Measurements from ENCODE around the gene SCNM1. TPM values are rescaled to one million over a fixed set of nuclear protein-coding genes. Genes with fewer than 3 reads are reported as not detected.

Gene SCNM1
- total RNA-seq, 2 donors from 2014 or later: 16.2 to 28.0 TPM

GRCh38 chr1:151143057-151143435 lies 22.9 kb upstream of the SCNM1 start:
- intact Hi-C loops (cut with DNase I): no loop called here
- WGBS, 2 donors: 75 to 85% methylated on average over 6 to 7 of the region's 7 CpGs
- Histone ChIP-seq H3K9me3 (no peaks in the 10 kb centered on the region), H3K4me1 (peaks cover 21% of the 10 kb centered on the region), H3K36me3 (replicated peaks in 1 of 2; ENCODE audit: insufficient read depth in 1 of 2, low read depth in 2 of 2) (no peaks in the 10 kb centered on the region), H3K27me3 (no peaks in the 10 kb centered on the region), H3K27ac (no peak overlapping the region), H3K4me3 (no peak overlapping the region)
- TF ChIP-seq CTCF (IDR thresholded peaks at IDR 0.05): no peak
- no peak for TF ChIP-seq POLR2A (IDR thresholded peaks at IDR 0.05)
- DNase-seq (no peak), ATAC-seq (no peak)

GRCh38 chr1:151143986-151144385 lies 22.0 kb upstream of the SCNM1 start:
- no peak overlapping the region for H3K27ac ChIP-seq
- intact Hi-C loops (cut with DNase I): no loop called here
- no peaks in the 10 kb centered on the region for H3K9me3 ChIP-seq
- H3K4me1 ChIP-seq: peaks cover 21% of the 10 kb centered on the region
- no peak for DNase-seq
- no peaks in the 10 kb centered on the region for H3K36me3 ChIP-seq (replicated peaks in 1 of 2; ENCODE audit: insufficient read depth in 1 of 2, low read depth in 2 of 2)
- ATAC-seq: no peak
- 59 to 82% methylated on average over 5 of the region's 5 CpGs for WGBS, 2 donors
- TF ChIP-seq POLR2A (IDR thresholded peaks at IDR 0.05) (no peak), CTCF (IDR thresholded peaks at IDR 0.05) (no peak)
- no peak overlapping the region for H3K4me3 ChIP-seq
- no peaks in the 10 kb centered on the region for H3K27me3 ChIP-seq

GRCh38 chr1:151144474-151145303 lies 21.3 kb upstream of the SCNM1 start:
- no peak for DNase-seq
- intact Hi-C loops (cut with DNase I): no loop called here
- peaks cover 21% of the 10 kb centered on the region for H3K4me1 ChIP-seq
- H3K9me3 ChIP-seq: no peaks in the 10 kb centered on the region
- 61 to 95% methylated on average over 3 to 7 of the region's 7 CpGs for WGBS, 2 donors
- no peak for ATAC-seq
- no peak overlapping the region for H3K27ac ChIP-seq
- TF ChIP-seq CTCF (IDR thresholded peaks at IDR 0.05): no peak
- no peaks in the 10 kb centered on the region for H3K36me3 ChIP-seq (replicated peaks in 1 of 2; ENCODE audit: insufficient read depth in 1 of 2, low read depth in 2 of 2)
- H3K4me3 ChIP-seq: no peak overlapping the region
- H3K27me3 ChIP-seq: no peaks in the 10 kb centered on the region

GRCh38 chr1:151145304-151146071 lies 20.5 kb upstream of the SCNM1 start:
- DNase-seq: no peak
- Histone ChIP-seq H3K27ac (no peak overlapping the region), H3K4me1 (peaks cover 21% of the 10 kb centered on the region), H3K9me3 (no peaks in the 10 kb centered on the region), H3K4me3 (no peak overlapping the region), H3K36me3 (replicated peaks in 1 of 2; ENCODE audit: insufficient read depth in 1 of 2, low read depth in 2 of 2) (no peaks in the 10 kb centered on the region), H3K27me3 (no peaks in the 10 kb centered on the region)
- intact Hi-C loops (cut with DNase I): no loop called here
- ATAC-seq: peak; percentile 5
- TF ChIP-seq CTCF (IDR thresholded peaks at IDR 0.05) (no peak), POLR2A (IDR thresholded peaks at IDR 0.05) (no peak)
- WGBS, 2 donors: 38 to 60% methylated on average over 26 to 43 of the region's 43 CpGs

All from body of pancreas (tissue), 4 donors.